Activated T-cell treated with anti-CD3 and anti-CD28 coated beads for 24 hours (primary cell): ENCODE measurements around the gene XRCC1.
"Not testable (repeated sequence)": the region's sequence is repeated elsewhere in the genome, so short reads cannot be mapped to it uniquely, and the experiment has no call there.

Experiments
- DNase-seq: peaks from one replicate; pipeline ENCODE4 v3.0.0-alpha.2; 2020; ENCODE audit warnings: low read depth

The XRCC1 gene

GRCh38 chr19:43545981-43546380 lies 29.3 kb downstream of the XRCC1 start:
- DNase-seq = no peak

- no peak for DNase-seq
These were observed 30.1 kb downstream of the XRCC1 start for GRCh38 chr19:43545276-43545675.

GRCh38 chr19:43544077-43544476 lies 31.2 kb downstream of the XRCC1 start:
- DNase-seq = no peak

GRCh38 chr19:43541920-43542650 lies 33.2 kb downstream of the XRCC1 start:
- DNase-seq = no peak

- DNase-seq = no peak
These were observed 34.9 kb downstream of the XRCC1 start for GRCh38 chr19:43540381-43540780.

GRCh38 chr19:43538922-43539321 lies 36.4 kb downstream of the XRCC1 start:
- DNase-seq = no peak

- DNase-seq = no peak
These were observed 40.2 kb downstream of the XRCC1 start for GRCh38 chr19:43534816-43535761.

GRCh38 chr19:43534305-43534815 lies 41.0 kb downstream of the XRCC1 start:
- DNase-seq = no peak

GRCh38 chr19:43533546-43534304 lies 41.6 kb downstream of the XRCC1 start:
- peak; percentile 89 for DNase-seq

- DNase-seq = peak; percentile 86
These were observed 42.3 kb downstream of the XRCC1 start, which contains the start of gene ZNF575 for GRCh38 chr19:43532962-43533545. Gene ZNF575, plus strand, starts transcription at chr19:43533188. Its CDS starts 1,235 bp downstream, at chr19:43534423.

- no peak for DNase-seq
These were observed 42.8 kb downstream of the XRCC1 start for GRCh38 chr19:43532571-43532961.

- no peak for DNase-seq
These were observed 47.3 kb downstream of the XRCC1 start for GRCh38 chr19:43527860-43528622.

GRCh38 chr19:43526884-43527859 lies 48.2 kb downstream of the XRCC1 start, which contains the start of gene ETHE1:
Gene ETHE1, minus strand, starts transcription at chr19:43527201. Its CDS starts 24 bp downstream, at chr19:43527177.
- peak; percentile 65 for DNase-seq

- no peak for DNase-seq
These were observed 49.2 kb downstream of the XRCC1 start for GRCh38 chr19:43525836-43526771.

- DNase-seq = no peak
These were observed 50.1 kb downstream of the XRCC1 start for GRCh38 chr19:43524922-43525835.

GRCh38 chr19:43523696-43524095 lies 51.6 kb downstream of the XRCC1 start:
- not testable (repeated sequence) for DNase-seq

GRCh38 chr19:43522929-43523328 lies 52.4 kb downstream of the XRCC1 start:
- DNase-seq = no peak
